Cardiac fibroblast (primary cell): Measurements from ENCODE around the gene LHPP.

Experiments used
- DNase-seq, 2 donors: peaks; one replicate each; pipeline versions ENCODE4 v3.0.0 to v3.0.0-alpha.2; 2010; ENCODE audit warnings: low read depth in 2 of 2
- H3K4me3 ChIP-seq, 2 donors: replicated peaks in 1 of 2; 1 replicate in 1 of 2; 2 replicates in 1 of 2; pipeline ENCODE4 v1.5.1; 2011; ENCODE audit warnings: low read depth in 2 of 2, low read length in 2 of 2, mild to moderate bottlenecking in 2 of 2, moderate library complexity in 1 of 2
- CTCF ChIP-seq: IDR thresholded peaks from one replicate; pipeline ENCODE4 v1.5.1; 2011; ENCODE audit warnings: low read depth, mild to moderate bottlenecking, low read length, inconsistent platforms

The LHPP gene

GRCh38 chr10:124589491-124590041 is 127.9 kb downstream of the LHPP start:
- no peak for TF ChIP-seq CTCF
- DNase-seq, result peak in 1 of 2 donors; percentile 34
- no peak overlapping the region for H3K4me3 ChIP-seq

GRCh38 chr10:124590216-124591122 is 128.8 kb downstream of the LHPP start:
- TF ChIP-seq CTCF, result no peak
- no peak for DNase-seq
- no peak overlapping the region for H3K4me3 ChIP-seq

- H3K4me3 ChIP-seq, result no peak overlapping the region
- no peak for DNase-seq
- no peak for TF ChIP-seq CTCF
Observed at GRCh38 chr10:124591123-124591495, 129.5 kb downstream of the LHPP start.

- DNase-seq, result no peak
- no peak overlapping the region for H3K4me3 ChIP-seq
- no peak for TF ChIP-seq CTCF
Observed at GRCh38 chr10:124592101-124592500, 130.5 kb downstream of the LHPP start.

GRCh38 chr10:124592736-124593430 is 131.3 kb downstream of the LHPP start:
- TF ChIP-seq CTCF, result no peak
- no peak for DNase-seq
- H3K4me3 ChIP-seq, result no peak overlapping the region

GRCh38 chr10:124593431-124593985 is 131.9 kb downstream of the LHPP start:
- DNase-seq, result no peak
- no peak for TF ChIP-seq CTCF
- H3K4me3 ChIP-seq, result no peak overlapping the region
